OCI-LY7 (cell line): ENCODE data around the gene SFXN5.

Experiments
- EZH2phosphoT487 ChIP-seq: fragments of 200-600 bp; sonication (generic); IDR thresholded peaks from 2 replicates; pipeline ENCODE4 v1.6.1; 2018; ENCODE audit warnings: low read depth, borderline replicate concordance, mild to moderate bottlenecking, mixed run types, antibody characterized with exemption, low read length, moderate library complexity, mixed read lengths
- TF ChIP-seq, protein P1 (sequence below): fragments of 200-600 bp; sonication (generic); conservative IDR thresholded peaks from 2 replicates; pipeline ENCODE4 v1.5.1; 2014; ENCODE audit warnings: mild to moderate bottlenecking, antibody characterized with exemption, low read length, moderate library complexity, mixed read lengths

DNA sequence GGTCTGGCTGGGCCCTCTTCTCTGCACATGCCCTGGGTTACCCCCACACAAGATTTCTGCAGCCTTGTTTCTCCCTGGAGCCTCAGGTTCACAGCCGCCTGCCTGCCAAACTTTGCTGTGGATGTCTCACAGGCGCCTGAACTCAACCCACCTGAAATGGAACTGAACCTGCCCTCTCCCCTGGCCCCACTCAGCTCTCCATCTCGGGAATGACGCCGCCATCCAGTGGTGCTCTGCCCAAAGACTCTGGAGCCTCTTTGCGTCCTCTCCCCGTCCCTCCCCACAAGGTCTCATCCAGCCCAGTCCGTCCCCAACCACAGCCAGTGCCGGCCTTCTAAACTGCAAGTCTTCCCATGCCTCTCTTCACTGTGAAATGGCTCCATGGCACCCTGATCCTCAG, 125.0 kb downstream of the SFXN5 start:
- TF ChIP-seq, protein P1, sequence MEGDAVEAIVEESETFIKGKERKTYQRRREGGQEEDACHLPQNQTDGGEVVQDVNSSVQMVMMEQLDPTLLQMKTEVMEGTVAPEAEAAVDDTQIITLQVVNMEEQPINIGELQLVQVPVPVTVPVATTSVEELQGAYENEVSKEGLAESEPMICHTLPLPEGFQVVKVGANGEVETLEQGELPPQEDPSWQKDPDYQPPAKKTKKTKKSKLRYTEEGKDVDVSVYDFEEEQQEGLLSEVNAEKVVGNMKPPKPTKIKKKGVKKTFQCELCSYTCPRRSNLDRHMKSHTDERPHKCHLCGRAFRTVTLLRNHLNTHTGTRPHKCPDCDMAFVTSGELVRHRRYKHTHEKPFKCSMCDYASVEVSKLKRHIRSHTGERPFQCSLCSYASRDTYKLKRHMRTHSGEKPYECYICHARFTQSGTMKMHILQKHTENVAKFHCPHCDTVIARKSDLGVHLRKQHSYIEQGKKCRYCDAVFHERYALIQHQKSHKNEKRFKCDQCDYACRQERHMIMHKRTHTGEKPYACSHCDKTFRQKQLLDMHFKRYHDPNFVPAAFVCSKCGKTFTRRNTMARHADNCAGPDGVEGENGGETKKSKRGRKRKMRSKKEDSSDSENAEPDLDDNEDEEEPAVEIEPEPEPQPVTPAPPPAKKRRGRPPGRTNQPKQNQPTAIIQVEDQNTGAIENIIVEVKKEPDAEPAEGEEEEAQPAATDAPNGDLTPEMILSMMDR: no peak
- no peak for TF ChIP-seq EZH2phosphoT487
